H1 (cell line): ENCODE measurements around the gene MYH7. TPM values are rescaled to one million over a fixed set of nuclear protein-coding genes. Genes with fewer than 3 reads are reported as not detected.

ENCODE experiments used
- CTBP2 ChIP-seq: IDR thresholded peaks from 2 replicates; pipeline ENCODE4 v1.7.0; 2011; ENCODE audit warnings: borderline replicate concordance, mild to moderate bottlenecking, moderate library complexity, mixed read lengths, low read length; ENCODE audit not compliant: insufficient read depth, insufficient read length
- EZH2 ChIP-seq: fragments of 200-600 bp; sonication (generic); IDR thresholded peaks from 2 replicates; pipeline ENCODE4 v1.7.1; 2012; ENCODE audit warnings: low read depth, mild to moderate bottlenecking, moderate library complexity, low read length, inconsistent platforms; ENCODE audit not compliant: severe bottlenecking
- USF2 ChIP-seq: IDR thresholded peaks from 2 replicates; pipeline ENCODE4 v1.6.1; 2011; ENCODE audit warnings: low read length, improper control_type of control experiment
- polyA plus RNA-seq, 7 experiments: library from polyadenylated mRNA; depleted of rRNA in 3 of 7; stranded (reverse) in 5 of 7; unstranded in 2 of 7; fragments of >200 nt in 5 of 7; fragments of 200-250 nt in 2 of 7; gene quantifications; 1 replicate in 5 of 7; 2 replicates in 1 of 7; 4 replicates in 1 of 7; pipeline versions ENCODE4 v1.2.1 to v1.2.3, GENCODE V29; 2011 to 2013; ENCODE audit warnings: missing spikeins in 2 of 7, mixed read lengths in 2 of 7
- total RNA-seq: library from RNA; stranded (reverse); fragmentation: NEBNext Ultra II Directional; extraction: Animal tissue kit (Norgen Biotek cat#: 25700); gene quantifications from 2 replicates; pipeline ENCODE4 v1.2.1, GENCODE V29; 2021

The MYH7 gene
- total and polyA plus RNA-seq, 2 of the 8 experiments (the other 6 are each of a cell fraction or from before 2014, with no cell fraction given): not detected

- TF ChIP-seq USF2: no peak
- no peak for TF ChIP-seq CTBP2
- TF ChIP-seq EZH2: no peak
Measured at GRCh38 chr14:23370221-23370620, 65.2 kb downstream of the MYH7 start (continued).
